K562 (cell line): ENCODE data around the gene CHD5. TPM values are rescaled to one million over a fixed set of nuclear protein-coding genes. Genes with fewer than 3 reads are reported as not detected.

Experiments used
- CHD2 ChIP-seq: IDR thresholded peaks from 2 replicates; pipeline ENCODE4 v1.6.1; 2011; ENCODE audit warnings: low read depth, low read length
- DLX4 ChIP-seq: fragments of 250-450 bp; sonication (Bioruptor Pico); IDR thresholded peaks from 2 replicates; pipeline ENCODE4 v1.6.1; 2021; ENCODE audit warnings: mild to moderate bottlenecking
- FOXA3 ChIP-seq, 2 experiments: fragments of 450-650 bp in 1 of 2; sonication (generic) in 1 of 2; formaldehyde crosslinking; IDR thresholded peaks in 1 of 2; conservative IDR thresholded peaks in 1 of 2; 2 replicates each; pipeline versions ENCODE4 v1.4.0 to v1.8.0; 2020 to 2022; ENCODE audit warnings: mild to moderate bottlenecking in 2 of 2, missing genetic modification reagents in 1 of 2
- GATAD2B ChIP-seq: fragments of 450-650 bp; IDR thresholded peaks from 2 replicates; pipeline ENCODE4 v1.6.1; 2017; ENCODE audit warnings: mild to moderate bottlenecking, borderline replicate concordance
- GTF2A2 ChIP-seq: IDR thresholded peaks from 2 replicates; pipeline ENCODE4 v1.6.1; 2016; ENCODE audit warnings: mild to moderate bottlenecking, missing genetic modification characterization, missing compliant biosample characterization
- HCFC1 ChIP-seq: IDR thresholded peaks from 2 replicates; pipeline ENCODE4 v1.6.1; 2012; ENCODE audit warnings: low read depth, low read length, improper control_type of control experiment
- HDAC1 ChIP-seq, 2 experiments: fragments of 450-650 bp; IDR thresholded peaks; 2 replicates each; pipeline ENCODE4 v1.6.1; 2016 to 2017; ENCODE audit warnings: inconsistent platforms in 1 of 2, mild to moderate bottlenecking in 1 of 2, moderate library complexity in 1 of 2
- HDAC8 ChIP-seq: fragments of 450-650 bp; IDR thresholded peaks from 2 replicates; pipeline ENCODE4 v1.6.1; 2016; ENCODE audit warnings: mild to moderate bottlenecking, missing genetic modification characterization, moderate library complexity, missing compliant biosample characterization
- HES1 ChIP-seq: fragments of 450-650 bp; IDR thresholded peaks from 2 replicates; pipeline ENCODE4 v1.6.1; 2016; ENCODE audit warnings: low read depth, mild to moderate bottlenecking, moderate library complexity
- MCM7 ChIP-seq, 2 experiments: fragments of 450-650 bp; IDR thresholded peaks; 2 replicates each; pipeline ENCODE4 v1.6.1; 2016 to 2018
- MYC ChIP-seq, 2 experiments: fragments of 250-450 bp in 1 of 2; sonication (Bioruptor Pico) in 1 of 2; IDR thresholded peaks; 2 replicates each; pipeline versions ENCODE4 v1.5.1 to v1.6.1; 2012 to 2021; ENCODE audit warnings: low read depth in 2 of 2, borderline replicate concordance in 1 of 2, improper control_type of control experiment in 1 of 2, low read length in 1 of 2, mild to moderate bottlenecking in 1 of 2, moderate library complexity in 1 of 2
- NCOA4 ChIP-seq: fragments of 450-650 bp; IDR thresholded peaks from 2 replicates; pipeline ENCODE4 v1.6.1; 2018; ENCODE audit warnings: mild to moderate bottlenecking; ENCODE audit not compliant: partially characterized antibody
- PPARD ChIP-seq: fragments of 250-450 bp; sonication (Bioruptor Pico); IDR thresholded peaks from 2 replicates; pipeline ENCODE4 v1.8.0; 2022; ENCODE audit warnings: inconsistent platforms, mild to moderate bottlenecking, moderate library complexity
- RAD51 ChIP-seq: fragments of 450-650 bp; IDR thresholded peaks from 2 replicates; pipeline ENCODE4 v1.7.1; 2016; ENCODE audit warnings: low read depth, mild to moderate bottlenecking, borderline replicate concordance
- SMAD4 ChIP-seq: fragments of 250-450 bp; sonication (Bioruptor Pico); conservative IDR thresholded peaks from 2 replicates; pipeline ENCODE4 v1.8.0; 2021; ENCODE audit warnings: inconsistent platforms, mild to moderate bottlenecking, moderate library complexity
- SRSF7 ChIP-seq: fragments of 200-400 bp; formaldehyde crosslinking; optimal IDR thresholded peaks from 2 replicates; pipeline ENCODE3; 2017; ENCODE audit warnings: mild to moderate bottlenecking, low read depth, low read length
- SUPT5H ChIP-seq: fragments of 450-650 bp; IDR thresholded peaks from 2 replicates; pipeline ENCODE4 v1.6.1; 2016
- TFAM ChIP-seq: fragments of 250-450 bp; sonication (Bioruptor Pico); conservative IDR thresholded peaks from 2 replicates; pipeline ENCODE4 v1.5.0; 2021; ENCODE audit warnings: mild to moderate bottlenecking, moderate library complexity
- ZNF311 ChIP-seq: fragments of 250-450 bp; sonication (Bioruptor Pico); IDR thresholded peaks from 2 replicates; pipeline ENCODE4 v1.4.0; 2020; ENCODE audit warnings: mild to moderate bottlenecking, moderate library complexity
- ZNF431 ChIP-seq: sonication (generic); formaldehyde crosslinking; IDR thresholded peaks from 2 replicates; pipeline ENCODE4 v1.8.0; 2022; ENCODE audit warnings: mild to moderate bottlenecking, missing genetic modification reagents
- ZNF766 ChIP-seq: fragments of 200-800 bp; sonication (Bioruptor generic); conservative IDR thresholded peaks from 2 replicates; pipeline ENCODE4 v1.6.1; 2016; ENCODE audit warnings: missing genetic modification characterization, missing compliant biosample characterization
- polyA plus RNA-seq, 8 experiments: library from polyadenylated mRNA; depleted of rRNA in 4 of 8; stranded (reverse) in 5 of 8; unstranded in 3 of 8; fragments of >200 nt; fragmentation: Nextera tagmentation in 2 of 8; fragmentation: Illumina TruSeq in 1 of 8; extraction: Ambion mirVana in 2 of 8; extraction: Trizol in 1 of 8; gene quantifications; 2 replicates each; pipeline versions ENCODE4 v1.2.1 to v1.2.3, GENCODE V29; 2011 to 2014; ENCODE audit warnings: inconsistent platforms in 1 of 8, missing spikeins in 1 of 8
- total RNA-seq, 7 experiments: library from RNA; depleted of rRNA in 6 of 7; stranded (reverse); fragments of >200 nt in 6 of 7; fragmentation: Illumina TruSeq in 2 of 7; extraction: Trizol in 2 of 7; gene quantifications; 2 replicates each; pipeline versions ENCODE4 v1.2.1 to v1.2.3, GENCODE V29; 2011 to 2021; ENCODE audit warnings: low replicate concordance in 1 of 7

The CHD5 gene
- total and polyA plus RNA-seq, 9 of the 15 experiments (the other 6 are each of a cell fraction or from before 2014, with no cell fraction given) = 0.03 to 0.52 (median 0.11) TPM; not detected in 2

GRCh38 chr1:6208723-6209660 is 28.9 kb upstream of the CHD5 start (continued):
- TF ChIP-seq HDAC1 (IDR thresholded peaks at IDR 0.05) = peak in 1 of 2 experiments; percentile 70; a peak in 2 of 4 replicates
- TF ChIP-seq RAD51 = no peak
- no peak for TF ChIP-seq HES1
- peak; percentile 19; the same call in 1 of the 2 replicates for TF ChIP-seq ZNF766
- no peak for TF ChIP-seq NCOA4
- TF ChIP-seq ZNF431 (CRISPR knock-in tag) = no peak
- TF ChIP-seq TFAM (CRISPR knock-in tag) = no peak
- TF ChIP-seq ZNF311 (CRISPR knock-in tag) = no peak
- 0 out of 2 replicates have a peak, but pooled peaks have one; percentile 32 for TF ChIP-seq SUPT5H
- TF ChIP-seq DLX4 = no peak
- TF ChIP-seq HDAC8 (tag) = no peak
- no peak for TF ChIP-seq MCM7 (IDR thresholded peaks at IDR 0.05)
- TF ChIP-seq SMAD4 (CRISPR knock-in tag) = peak; percentile 51
- 0 out of 2 replicates have a peak, but pooled peaks have one; percentile 14 for TF ChIP-seq CHD2
- no peak for TF ChIP-seq PPARD (CRISPR knock-in tag)
- TF ChIP-seq HCFC1 = 0 out of 2 replicates have a peak, but pooled peaks have one; percentile 24
- no peak for TF ChIP-seq SRSF7
- TF ChIP-seq MYC (IDR thresholded peaks at IDR 0.05; ENCODE audit: low read depth, low read length) = peak; percentile 93
- TF ChIP-seq MYC (CRISPR knock-in tag; IDR thresholded peaks at IDR 0.05; ENCODE audit: borderline replicate concordance, low read depth) = no peak
- TF ChIP-seq GTF2A2 (tag) = no peak
- 0 out of 2 replicates have a peak, but pooled peaks have one; percentile 10 for TF ChIP-seq GATAD2B
- TF ChIP-seq FOXA3 (CRISPR knock-in tag; conservative IDR thresholded peaks at IDR 0.05 in 1 of 2, IDR thresholded peaks at IDR 0.05 in 1 of 2) = peak in 1 of 2 experiments; percentile 28; a peak in 2 of 4 replicates
